Measurements from ENCODE around the gene EPG5. TPM values are rescaled to one million over a fixed set of nuclear protein-coding genes. Genes with fewer than 3 reads are reported as not detected.

The EPG5 gene
- total and polyA plus RNA-seq, 9 of the 15 experiments (the other 6 are each of a cell fraction or from before 2014, with no cell fraction given), result 1.3 to 10.7 (median 5.2) TPM

GRCh38 chr18:45896452-45896851 is 70.7 kb downstream of the EPG5 start:
- FAIRE-seq, result no peak
- Histone ChIP-seq H3K9me3 (replicated peaks; ENCODE audit: control insufficient read depth, insufficient read depth, low read depth, low read length) (no peaks in the 10 kb centered on the region), H3K36me3 (ENCODE audit: control insufficient read depth, insufficient read depth, low read length) (peaks cover 36% of the 10 kb centered on the region; the same call in 2 of the 3 replicates), H3K9me1 (ENCODE audit: control insufficient read depth, insufficient read depth, low read length) (no peaks in the 10 kb centered on the region), H3K27me3 (ENCODE audit: control insufficient read depth in 2 of 2, insufficient read depth in 2 of 2, low read length in 2 of 2) (no peaks in the 10 kb centered on the region), H4K20me1 (replicated peaks; ENCODE audit: control insufficient read depth, insufficient read depth, low read length) (no peaks in the 10 kb centered on the region), H3K4me1 (replicated peaks in 1 of 2; ENCODE audit: control insufficient read depth in 2 of 2, insufficient read depth in 2 of 2, low read length in 2 of 2) (no peaks in the 10 kb centered on the region), H3K4me3 (no peak overlapping the region), H3K79me2 (ENCODE audit: control insufficient read depth, insufficient read depth, low read length) (no peaks in the 10 kb centered on the region), H3K27ac (ENCODE audit: extremely low read depth, low read depth, low read length) (no peak overlapping the region), H3K9ac (ENCODE audit: insufficient read depth in 1 of 2, low read depth in 2 of 2, low read length in 2 of 2) (no peak overlapping the region), H2AFZ (ENCODE audit: low read depth, low read length) (no peak overlapping the region), H3K4me2 (ENCODE audit: insufficient read depth, low read length) (no peak overlapping the region)
- ChIA-PET POLR2A (interaction anchor here (0.6 to 1.3 kb wide), 2 partner anchors 17 to 228 kb away, joined by 3 to 5 read pairs; no protein-coding TSS in a partner anchor), CTCF (ENCODE audit: low intra/inter-chr PET ratio) (no interaction called here)
- ATAC-seq, result no peak
- BruUV-seq (replicated peaks), result no TSS peak
- DNase-seq (ENCODE audit: extremely low read depth in 1 of 4, low spot score in 3 of 4), result no peak
- in situ Hi-C loops (cut with MboI), result no loop called here
- intact Hi-C loops (cut with micrococcal nuclease), result no loop called here
- WGBS (ENCODE audit: insufficient coverage, low coverage, missing lambda C conversion rate), result 86% methylated on average over 5 of the region's 7 CpGs
- TF ChIP-seq E2F4 (CRISPR knock-in tag; IDR thresholded peaks at IDR 0.05; ENCODE audit: low read depth) (no peak), CEBPG (CRISPR knock-in tag; IDR thresholded peaks at IDR 0.05) (no peak), CEBPG (tag; conservative IDR thresholded peaks at IDR 0.05 in 1 of 2, IDR thresholded peaks at IDR 0.05 in 1 of 2) (no peak), KAT8 (IDR thresholded peaks at IDR 0.05; ENCODE audit: low read depth) (no peak), RBM17 (IDR thresholded peaks at IDR 0.05; ENCODE audit: borderline replicate concordance, low read depth, low read length) (no peak), ZBTB12 (CRISPR knock-in tag; IDR thresholded peaks at IDR 0.05) (no peak), MED1 (CRISPR knock-in tag; IDR thresholded peaks at IDR 0.05; ENCODE audit: borderline replicate concordance) (no peak), ZNF197 (CRISPR knock-in tag; IDR thresholded peaks at IDR 0.05; ENCODE audit: low read depth) (no peak), ZNF174 (CRISPR knock-in tag; IDR thresholded peaks at IDR 0.05) (no peak), SIN3A (IDR thresholded peaks at IDR 0.05; ENCODE audit: borderline replicate concordance in 2 of 2, control insufficient read depth in 1 of 2, low read depth in 2 of 2, low read length in 2 of 2) (no peak), REST (IDR thresholded peaks at IDR 0.05; ENCODE audit: borderline replicate concordance) (no peak), REST (CRISPR knock-in tag; IDR thresholded peaks at IDR 0.05; ENCODE audit: low read depth) (no peak)
